Measurements from ENCODE around the gene NDUFC1. TPM values are rescaled to one million over a fixed set of nuclear protein-coding genes. Genes with fewer than 3 reads are reported as not detected.

Gene NDUFC1
- total and polyA plus RNA-seq, 9 of the 15 experiments (the other 6 are each of a cell fraction or from before 2014, with no cell fraction given), result 58.9 to 378 (median 120) TPM

DNA sequence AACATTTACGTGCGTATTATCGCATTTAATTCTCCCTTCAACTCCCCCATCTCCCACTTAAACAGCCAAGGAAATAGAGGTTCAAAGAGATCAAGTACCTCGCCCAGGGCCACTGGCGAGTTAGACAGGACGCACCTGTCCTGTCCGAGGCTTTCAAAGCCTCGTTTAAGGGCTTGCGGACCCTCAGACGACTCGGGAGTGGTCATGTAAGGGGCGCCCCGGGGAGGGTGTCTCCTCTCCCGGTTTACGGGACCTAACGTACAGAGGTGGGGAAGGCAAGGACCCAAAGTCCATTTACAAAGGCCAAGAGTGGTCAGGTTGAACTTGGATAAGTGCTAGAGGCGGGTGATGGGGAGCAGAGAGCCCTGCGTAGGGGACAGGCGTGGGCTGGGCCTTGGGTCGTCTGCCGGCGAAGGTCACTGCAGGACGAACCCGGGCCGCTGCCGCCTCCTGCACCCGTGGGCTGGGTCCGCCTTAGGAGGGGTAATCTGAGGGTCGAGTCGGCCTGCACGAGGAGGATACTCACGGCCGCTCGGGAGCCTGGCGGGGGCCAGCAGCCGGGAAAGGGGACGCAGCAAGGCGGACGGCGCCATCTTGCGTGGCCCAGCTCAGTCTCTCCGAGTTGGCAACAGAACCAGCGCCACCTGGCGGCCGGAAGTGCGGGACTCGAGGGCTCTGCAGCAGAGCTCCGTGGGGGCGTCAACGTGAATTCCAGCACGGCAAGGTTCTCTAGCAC, 6.9 kb downstream of the NDUFC1 start (continued):
- TF ChIP-seq, protein P1, sequence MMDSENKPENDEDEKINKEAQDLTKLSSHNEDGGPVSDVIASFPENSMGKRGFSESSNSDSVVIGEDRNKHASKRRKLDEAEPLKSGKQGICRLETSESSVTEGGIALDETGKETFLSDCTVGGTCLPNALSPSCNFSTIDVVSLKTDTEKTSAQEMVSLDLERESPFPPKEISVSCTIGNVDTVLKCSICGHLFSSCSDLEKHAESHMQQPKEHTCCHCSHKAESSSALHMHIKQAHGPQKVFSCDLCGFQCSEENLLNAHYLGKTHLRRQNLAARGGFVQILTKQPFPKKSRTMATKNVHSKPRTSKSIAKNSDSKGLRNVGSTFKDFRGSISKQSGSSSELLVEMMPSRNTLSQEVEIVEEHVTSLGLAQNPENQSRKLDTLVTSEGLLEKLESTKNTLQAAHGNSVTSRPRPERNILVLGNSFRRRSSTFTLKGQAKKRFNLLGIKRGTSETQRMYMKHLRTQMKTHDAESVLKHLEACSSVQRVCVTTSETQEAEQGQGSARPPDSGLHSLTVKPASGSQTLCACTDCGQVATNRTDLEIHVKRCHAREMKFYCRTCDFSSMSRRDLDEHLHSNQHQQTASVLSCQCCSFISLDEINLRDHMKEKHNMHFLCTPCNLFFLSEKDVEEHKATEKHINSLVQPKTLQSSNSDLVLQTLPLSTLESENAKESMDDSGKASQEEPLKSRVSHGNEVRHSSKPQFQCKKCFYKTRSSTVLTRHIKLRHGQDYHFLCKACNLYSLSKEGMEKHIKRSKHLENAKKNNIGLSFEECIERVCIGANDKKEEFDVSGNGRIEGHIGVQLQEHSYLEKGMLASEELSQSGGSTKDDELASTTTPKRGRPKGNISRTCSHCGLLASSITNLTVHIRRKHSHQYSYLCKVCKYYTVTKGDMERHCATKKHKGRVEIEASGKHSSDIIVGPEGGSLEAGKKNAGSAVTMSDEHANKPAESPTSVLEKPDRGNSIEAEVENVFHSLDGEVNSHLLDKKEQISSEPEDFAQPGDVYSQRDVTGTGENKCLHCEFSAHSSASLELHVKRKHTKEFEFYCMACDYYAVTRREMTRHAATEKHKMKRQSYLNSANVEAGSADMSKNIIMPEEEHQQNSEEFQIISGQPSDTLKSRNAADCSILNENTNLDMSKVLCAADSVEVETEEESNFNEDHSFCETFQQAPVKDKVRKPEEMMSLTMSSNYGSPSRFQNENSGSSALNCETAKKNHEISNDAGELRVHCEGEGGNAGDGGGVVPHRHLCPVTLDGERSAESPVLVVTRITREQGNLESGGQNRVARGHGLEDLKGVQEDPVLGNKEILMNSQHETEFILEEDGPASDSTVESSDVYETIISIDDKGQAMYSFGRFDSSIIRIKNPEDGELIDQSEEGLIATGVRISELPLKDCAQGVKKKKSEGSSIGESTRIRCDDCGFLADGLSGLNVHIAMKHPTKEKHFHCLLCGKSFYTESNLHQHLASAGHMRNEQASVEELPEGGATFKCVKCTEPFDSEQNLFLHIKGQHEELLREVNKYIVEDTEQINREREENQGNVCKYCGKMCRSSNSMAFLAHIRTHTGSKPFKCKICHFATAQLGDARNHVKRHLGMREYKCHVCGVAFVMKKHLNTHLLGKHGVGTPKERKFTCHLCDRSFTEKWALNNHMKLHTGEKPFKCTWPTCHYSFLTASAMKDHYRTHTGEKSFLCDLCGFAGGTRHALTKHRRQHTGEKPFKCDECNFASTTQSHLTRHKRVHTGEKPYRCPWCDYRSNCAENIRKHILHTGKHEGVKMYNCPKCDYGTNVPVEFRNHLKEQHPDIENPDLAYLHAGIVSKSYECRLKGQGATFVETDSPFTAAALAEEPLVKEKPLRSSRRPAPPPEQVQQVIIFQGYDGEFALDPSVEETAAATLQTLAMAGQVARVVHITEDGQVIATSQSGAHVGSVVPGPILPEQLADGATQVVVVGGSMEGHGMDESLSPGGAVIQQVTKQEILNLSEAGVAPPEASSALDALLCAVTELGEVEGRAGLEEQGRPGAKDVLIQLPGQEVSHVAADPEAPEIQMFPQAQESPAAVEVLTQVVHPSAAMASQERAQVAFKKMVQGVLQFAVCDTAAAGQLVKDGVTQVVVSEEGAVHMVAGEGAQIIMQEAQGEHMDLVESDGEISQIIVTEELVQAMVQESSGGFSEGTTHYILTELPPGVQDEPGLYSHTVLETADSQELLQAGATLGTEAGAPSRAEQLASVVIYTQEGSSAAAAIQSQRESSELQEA (IDR thresholded peaks at IDR 0.05; ENCODE audit: low read depth), result no peak
- TF ChIP-seq, protein P2, sequence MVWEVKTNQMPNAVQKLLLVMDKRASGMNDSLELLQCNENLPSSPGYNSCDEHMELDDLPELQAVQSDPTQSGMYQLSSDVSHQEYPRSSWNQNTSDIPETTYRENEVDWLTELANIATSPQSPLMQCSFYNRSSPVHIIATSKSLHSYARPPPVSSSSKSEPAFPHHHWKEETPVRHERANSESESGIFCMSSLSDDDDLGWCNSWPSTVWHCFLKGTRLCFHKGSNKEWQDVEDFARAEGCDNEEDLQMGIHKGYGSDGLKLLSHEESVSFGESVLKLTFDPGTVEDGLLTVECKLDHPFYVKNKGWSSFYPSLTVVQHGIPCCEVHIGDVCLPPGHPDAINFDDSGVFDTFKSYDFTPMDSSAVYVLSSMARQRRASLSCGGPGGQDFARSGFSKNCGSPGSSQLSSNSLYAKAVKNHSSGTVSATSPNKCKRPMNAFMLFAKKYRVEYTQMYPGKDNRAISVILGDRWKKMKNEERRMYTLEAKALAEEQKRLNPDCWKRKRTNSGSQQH (CRISPR knock-in tag; IDR thresholded peaks at IDR 0.05), result no peak
- no peak for TF ChIP-seq SMAD2 (IDR thresholded peaks at IDR 0.05; ENCODE audit: low read depth, low read length)
- TF ChIP-seq ZSCAN32 (CRISPR knock-in tag; IDR thresholded peaks at IDR 0.05), result no peak
- TF ChIP-seq MEF2A (IDR thresholded peaks at IDR 0.05; ENCODE audit: control insufficient read depth, low read depth, low read length), result no peak; the same call in 1 of the 2 replicates
- TF ChIP-seq, protein P3, sequence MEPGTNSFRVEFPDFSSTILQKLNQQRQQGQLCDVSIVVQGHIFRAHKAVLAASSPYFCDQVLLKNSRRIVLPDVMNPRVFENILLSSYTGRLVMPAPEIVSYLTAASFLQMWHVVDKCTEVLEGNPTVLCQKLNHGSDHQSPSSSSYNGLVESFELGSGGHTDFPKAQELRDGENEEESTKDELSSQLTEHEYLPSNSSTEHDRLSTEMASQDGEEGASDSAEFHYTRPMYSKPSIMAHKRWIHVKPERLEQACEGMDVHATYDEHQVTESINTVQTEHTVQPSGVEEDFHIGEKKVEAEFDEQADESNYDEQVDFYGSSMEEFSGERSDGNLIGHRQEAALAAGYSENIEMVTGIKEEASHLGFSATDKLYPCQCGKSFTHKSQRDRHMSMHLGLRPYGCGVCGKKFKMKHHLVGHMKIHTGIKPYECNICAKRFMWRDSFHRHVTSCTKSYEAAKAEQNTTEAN (CRISPR knock-in tag; IDR thresholded peaks at IDR 0.05), result no peak
- TF ChIP-seq ZNF444 (CRISPR knock-in tag; IDR thresholded peaks at IDR 0.05), result no peak
- TF ChIP-seq CHCHD3 (CRISPR knock-in tag; IDR thresholded peaks at IDR 0.05), result no peak
- TF ChIP-seq NR2F6 (CRISPR knock-in tag; IDR thresholded peaks at IDR 0.05), result no peak
- TF ChIP-seq, protein P4, sequence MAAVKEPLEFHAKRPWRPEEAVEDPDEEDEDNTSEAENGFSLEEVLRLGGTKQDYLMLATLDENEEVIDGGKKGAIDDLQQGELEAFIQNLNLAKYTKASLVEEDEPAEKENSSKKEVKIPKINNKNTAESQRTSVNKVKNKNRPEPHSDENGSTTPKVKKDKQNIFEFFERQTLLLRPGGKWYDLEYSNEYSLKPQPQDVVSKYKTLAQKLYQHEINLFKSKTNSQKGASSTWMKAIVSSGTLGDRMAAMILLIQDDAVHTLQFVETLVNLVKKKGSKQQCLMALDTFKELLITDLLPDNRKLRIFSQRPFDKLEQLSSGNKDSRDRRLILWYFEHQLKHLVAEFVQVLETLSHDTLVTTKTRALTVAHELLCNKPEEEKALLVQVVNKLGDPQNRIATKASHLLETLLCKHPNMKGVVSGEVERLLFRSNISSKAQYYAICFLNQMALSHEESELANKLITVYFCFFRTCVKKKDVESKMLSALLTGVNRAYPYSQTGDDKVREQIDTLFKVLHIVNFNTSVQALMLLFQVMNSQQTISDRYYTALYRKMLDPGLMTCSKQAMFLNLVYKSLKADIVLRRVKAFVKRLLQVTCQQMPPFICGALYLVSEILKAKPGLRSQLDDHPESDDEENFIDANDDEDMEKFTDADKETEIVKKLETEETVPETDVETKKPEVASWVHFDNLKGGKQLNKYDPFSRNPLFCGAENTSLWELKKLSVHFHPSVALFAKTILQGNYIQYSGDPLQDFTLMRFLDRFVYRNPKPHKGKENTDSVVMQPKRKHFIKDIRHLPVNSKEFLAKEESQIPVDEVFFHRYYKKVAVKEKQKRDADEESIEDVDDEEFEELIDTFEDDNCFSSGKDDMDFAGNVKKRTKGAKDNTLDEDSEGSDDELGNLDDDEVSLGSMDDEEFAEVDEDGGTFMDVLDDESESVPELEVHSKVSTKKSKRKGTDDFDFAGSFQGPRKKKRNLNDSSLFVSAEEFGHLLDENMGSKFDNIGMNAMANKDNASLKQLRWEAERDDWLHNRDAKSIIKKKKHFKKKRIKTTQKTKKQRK (IDR thresholded peaks at IDR 0.05; ENCODE audit: borderline replicate concordance, low read depth, low read length), result no peak
- TF ChIP-seq GTF2E2 (tag; IDR thresholded peaks at IDR 0.05), result no peak

Measured in K562 (cell line).